GM19238 (cell line): ENCODE data around the gene PLAC8L1.
"Not testable (repeated sequence)": the region's sequence is repeated elsewhere in the genome, so short reads cannot be mapped to it uniquely, and the experiment has no call there.

ENCODE experiments used
- DNase-seq: peaks from one replicate; pipeline ENCODE4 v3.0.0; 2011; ENCODE audit warnings: low spot score; ENCODE audit not compliant: insufficient read length

The PLAC8L1 gene, protein sequence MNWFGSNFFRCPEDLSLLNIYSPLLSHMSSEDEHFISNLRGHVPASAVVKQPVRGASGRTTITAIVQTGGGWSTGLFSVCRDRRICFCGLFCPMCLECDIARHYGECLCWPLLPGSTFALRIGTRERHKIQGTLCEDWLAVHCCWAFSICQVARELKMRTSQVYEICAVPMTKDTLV

DNA sequence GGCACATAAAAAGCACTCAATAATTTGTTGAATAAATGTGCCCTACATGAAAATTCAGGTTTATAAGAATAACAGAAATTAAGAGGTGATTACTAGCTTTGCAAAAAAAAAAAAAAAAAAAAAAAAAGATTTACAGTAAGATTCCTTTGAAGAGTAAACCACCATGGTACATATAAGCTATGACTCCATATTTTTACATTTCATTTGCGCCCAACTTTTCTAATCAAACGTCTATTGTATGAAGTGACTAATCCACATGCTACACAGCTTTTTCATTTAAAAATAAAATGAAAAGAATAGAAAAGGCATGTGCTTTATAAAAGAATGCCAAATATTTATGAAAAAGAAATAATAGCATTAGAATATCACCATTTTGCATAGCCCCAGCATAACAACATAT is at the start of gene PLAC8L1:
PLAC8L1 (minus strand) TSS at position 101 of the 400 bp plus-strand sequence. CDS start 1,266 bp downstream, outside the sequence.
- no peak for DNase-seq

DNA sequence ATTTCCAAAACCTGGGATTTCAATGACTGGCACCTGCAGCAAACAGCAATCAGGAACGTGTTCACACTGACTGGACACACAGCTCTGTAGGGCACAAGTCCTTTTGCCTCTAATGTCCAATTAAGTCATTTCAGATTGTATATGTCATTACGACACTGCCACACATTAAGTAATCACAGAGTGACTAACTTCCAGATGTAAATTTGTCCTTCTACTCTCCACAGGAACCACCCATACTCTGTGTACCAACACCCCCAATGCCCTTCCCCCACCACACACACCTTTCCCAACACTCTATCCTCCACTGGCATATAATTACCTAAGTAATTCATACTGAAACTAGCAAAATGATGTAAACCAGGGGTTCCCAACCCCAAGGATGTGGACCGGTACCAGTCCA is 46.6 kb upstream of the PLAC8L1 start:
- DNase-seq: no peak

DNA sequence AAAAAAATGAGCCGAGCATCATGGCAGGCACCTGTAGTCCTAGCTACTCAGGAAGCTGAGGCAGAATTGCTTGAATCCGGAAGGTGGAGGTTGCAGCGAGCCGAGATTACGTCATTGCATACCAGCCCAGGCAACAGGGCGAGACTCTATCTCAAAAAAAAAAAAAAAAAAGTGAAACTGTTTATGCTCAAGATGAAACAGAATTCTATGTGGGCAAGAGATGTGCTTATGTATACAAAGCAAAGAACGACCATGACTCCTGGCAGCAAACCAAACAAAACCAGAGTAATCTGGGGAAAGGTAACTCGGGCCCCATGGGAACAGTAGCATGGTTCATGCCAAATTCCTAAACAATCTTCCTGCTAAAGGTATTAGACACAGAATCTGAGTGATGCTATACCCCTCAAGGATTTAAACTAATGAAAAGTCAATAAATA is 32.6 kb upstream of the PLAC8L1 start:
- no peak for DNase-seq

DNA sequence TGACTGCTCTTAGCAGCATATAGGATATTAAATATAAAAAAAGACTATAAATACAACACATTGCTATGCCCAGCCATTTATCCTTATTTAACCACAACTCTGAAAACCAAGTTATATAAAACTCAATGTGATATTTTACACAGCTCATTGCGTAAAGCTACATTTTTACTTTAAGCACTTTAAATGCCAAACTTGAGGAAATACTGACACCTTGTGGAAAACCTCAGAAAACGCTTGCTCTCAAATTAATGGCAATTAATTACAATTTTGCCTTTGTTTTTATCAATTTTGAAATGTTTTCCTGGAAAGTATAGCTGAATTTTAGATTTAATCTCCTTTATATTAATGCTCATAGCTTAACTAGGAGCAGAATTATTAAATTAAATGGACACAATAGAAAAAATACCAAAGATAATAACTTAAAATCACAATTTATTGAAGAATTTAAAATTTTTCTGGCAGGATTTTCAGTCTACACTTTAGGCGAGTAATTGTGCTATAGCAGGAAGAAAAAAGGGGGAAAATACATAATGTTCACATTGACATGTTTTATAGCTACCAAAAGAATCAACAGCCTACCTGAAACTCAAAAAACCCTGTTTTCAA is 25.2 kb upstream of the PLAC8L1 start:
- DNase-seq: no peak

DNA sequence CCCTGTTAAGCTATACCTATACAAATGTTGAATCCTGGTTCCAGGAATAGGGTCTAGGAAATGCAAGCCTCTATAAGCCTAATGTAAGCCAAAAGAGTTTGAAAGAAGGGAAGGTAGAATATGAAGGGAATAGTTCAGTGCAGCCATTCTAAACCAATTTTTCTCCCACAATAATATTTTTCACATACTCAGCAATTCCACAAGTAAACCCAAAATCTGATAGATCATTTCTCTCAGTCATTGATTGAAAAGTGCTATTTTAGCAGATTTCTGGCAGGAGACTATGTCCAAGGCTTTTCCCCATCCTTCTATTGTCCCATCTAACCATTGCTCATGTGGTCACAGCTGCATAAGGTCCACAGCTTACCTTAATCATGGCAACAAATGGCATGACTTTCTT is 20.7 kb upstream of the PLAC8L1 start:
- DNase-seq: no peak

DNA sequence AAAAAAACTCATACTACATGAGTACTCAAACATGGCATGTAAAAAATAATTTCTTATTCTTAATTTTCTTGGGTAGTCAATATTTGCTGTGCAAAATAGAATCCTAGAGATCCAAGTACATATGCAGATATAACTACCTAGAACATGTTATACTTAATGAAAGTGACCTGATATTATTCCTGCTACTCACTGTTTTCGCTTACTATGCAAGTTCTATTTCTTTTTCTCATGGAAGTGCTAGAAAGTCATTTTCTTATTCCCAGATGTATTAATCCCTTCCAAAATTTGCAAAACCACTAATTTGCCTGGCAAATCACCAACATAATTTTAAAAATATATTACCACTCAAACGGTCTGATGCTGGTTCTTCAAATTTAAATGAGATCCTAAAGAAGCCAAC is 19.2 kb upstream of the PLAC8L1 start:
- no peak for DNase-seq

DNA sequence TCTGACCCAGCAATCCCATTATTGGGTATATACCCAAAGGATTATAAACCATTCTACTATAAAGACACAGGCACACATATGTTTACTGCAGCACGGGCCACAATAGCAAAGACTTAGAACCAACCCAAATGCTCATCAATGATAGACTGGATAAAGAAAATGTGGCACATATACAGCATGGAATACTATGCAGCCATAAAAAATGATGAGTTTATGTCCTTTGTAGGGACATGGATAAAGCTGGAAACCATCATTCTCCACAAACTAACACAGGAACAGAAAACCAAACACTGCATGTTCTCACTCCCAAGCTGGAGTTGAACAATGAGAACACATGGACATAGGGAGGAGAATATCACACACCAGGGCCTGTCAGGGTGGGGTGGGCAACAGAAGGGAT is 16.1 kb upstream of the PLAC8L1 start:
- not testable (repeated sequence) for DNase-seq

DNA sequence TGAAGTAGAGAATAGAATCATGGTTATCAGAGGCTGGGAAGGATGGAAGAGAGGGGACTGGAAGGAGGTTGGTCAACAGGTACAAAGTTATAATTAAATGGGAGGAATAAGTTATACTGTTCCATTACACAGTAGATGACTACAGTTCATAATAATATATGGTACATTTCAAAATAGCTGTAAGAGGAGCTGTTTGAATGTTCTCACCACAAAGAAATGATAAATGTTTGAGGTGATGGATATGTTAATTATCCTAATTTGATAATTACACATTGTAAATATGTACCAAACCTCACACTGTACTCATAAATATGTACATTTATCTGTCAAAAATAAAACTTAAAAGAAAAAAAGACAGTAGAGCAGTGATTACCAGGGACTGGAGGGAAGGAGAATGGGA is 12.9 kb upstream of the PLAC8L1 start:
- no peak for DNase-seq

DNA sequence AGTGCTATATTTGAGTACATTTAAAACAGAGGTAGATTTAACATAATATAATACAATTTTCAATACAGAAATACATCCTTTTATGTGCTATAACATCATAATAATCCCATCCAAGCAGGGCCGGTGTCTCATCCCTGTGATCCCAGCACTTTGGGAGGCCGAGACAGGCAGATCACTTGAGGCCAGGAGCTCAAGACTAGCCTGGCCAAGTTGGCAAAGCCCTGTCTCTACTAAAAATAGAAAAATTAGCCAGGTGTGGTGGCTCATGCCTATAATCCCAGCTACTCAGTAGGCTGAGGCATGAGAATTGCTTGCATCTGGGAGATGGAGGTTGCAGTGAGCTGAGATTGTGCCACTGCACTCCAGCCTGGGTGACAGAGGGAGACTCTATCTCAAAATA is 11.8 kb upstream of the PLAC8L1 start:
- DNase-seq: not testable (repeated sequence)

DNA sequence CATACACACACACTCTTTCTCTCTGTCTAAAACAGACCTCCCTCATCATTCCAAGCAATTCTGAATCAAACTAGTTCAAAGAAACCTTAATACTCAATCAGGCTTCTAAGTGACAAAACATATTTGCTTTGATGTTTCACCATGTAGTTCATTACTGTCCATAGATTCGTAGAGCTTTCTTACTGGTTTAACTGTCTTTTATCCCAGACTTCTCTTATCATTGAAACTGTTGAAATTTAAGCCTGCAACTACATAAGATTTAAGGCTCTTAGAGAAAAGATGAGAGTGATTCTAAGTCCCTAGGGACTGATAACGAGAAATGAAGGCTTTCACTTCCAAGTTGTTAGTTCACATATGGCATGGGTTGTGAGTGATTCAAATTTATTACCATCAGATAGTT is 11.0 kb upstream of the PLAC8L1 start:
- DNase-seq: no peak

DNA sequence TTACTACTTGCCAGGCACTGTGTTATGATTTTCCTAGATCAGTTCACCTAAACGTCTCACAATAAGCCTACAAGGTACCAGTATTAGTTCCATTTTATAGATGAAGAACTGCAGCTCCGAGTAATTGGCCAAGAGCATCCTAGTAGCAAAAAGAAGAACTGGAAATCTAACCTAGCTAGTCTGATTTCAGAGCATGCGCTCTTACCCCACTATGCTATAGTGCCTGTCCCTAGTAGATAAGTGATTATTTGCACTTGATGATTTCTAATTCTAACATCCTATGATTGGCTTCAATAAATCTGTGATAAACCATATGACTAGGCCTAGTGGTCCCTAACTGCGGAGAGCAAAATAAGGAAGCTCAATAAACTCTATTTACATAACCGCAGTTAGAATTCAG is 7.1 kb upstream of the PLAC8L1 start:
- DNase-seq: no peak

DNA sequence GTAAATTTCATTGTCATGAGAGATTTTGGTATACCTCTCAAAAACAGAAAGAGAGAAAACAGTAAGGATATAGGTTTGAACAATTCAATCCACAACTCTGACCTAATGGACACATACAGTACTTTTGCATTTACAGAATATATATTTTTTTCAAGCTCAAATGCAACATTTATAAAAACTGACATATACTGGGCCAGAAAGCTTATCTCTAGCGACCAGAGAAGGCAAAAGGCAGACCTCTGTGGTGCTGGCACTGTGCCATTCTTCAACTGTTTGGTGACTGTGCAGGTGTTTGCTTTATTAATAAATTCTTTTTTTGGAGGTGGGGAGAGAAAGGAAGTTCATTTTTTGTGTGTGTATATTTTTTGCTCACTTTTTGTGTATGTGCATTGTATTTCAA is 6.0 kb upstream of the PLAC8L1 start:
- no peak for DNase-seq

DNA sequence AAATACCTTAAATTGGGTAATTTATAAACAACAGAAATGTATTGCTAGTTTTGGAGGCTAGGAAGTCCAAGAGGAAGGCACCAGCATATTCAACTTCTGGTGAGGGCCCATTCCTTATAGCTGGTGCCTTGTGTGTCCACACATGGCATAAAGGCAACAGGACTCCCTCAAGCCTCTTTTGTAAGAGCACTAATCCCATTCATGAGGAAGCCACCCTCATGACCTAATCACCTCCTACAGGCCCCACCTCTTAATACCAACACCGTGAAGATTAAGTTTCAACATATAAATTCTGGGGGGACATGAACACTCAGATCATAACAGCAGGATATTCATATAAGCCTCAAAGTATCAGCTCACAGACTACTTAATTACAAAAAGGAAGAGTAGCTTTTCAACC is 4.0 kb upstream of the PLAC8L1 start:
- no peak for DNase-seq

DNA sequence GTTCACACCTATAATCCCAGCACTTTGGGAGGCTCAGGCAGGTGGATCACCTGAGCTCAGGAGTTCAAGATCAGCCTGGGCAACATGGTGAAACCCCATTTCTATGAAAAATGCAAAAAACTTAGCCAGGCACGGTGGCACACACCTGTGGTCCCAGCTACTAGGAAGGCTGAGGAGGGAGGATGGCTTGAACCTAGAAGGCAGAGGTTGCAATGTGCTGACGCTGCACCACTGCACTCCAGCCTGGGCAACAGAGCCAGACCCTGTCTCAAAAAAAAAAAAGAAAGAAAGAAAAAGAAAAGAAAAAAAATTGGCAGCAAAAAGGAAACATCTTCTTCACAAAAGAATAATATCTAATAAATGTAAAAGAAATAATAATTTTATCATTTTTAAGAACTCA is 3.5 kb upstream of the PLAC8L1 start:
- DNase-seq: not testable (repeated sequence)

DNA sequence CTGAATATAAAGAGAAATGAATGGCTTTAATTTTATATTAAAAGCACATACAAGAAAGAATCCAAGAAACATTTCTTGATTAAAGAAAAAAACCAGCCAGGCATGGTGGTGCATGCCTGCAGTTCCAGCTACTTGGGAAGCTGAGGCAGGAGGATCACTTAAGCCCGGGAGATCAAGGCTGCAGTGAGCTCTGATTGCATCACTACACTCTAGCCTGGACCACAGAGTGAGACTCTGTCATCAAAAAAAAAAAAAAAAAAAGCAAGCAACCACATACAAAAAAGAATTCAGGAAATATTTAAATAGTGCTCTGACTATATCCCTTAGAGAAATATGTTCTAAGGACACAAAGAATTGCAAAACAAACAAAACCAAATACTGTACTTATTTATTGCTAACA is 2.5 kb upstream of the PLAC8L1 start:
- no peak for DNase-seq

DNA sequence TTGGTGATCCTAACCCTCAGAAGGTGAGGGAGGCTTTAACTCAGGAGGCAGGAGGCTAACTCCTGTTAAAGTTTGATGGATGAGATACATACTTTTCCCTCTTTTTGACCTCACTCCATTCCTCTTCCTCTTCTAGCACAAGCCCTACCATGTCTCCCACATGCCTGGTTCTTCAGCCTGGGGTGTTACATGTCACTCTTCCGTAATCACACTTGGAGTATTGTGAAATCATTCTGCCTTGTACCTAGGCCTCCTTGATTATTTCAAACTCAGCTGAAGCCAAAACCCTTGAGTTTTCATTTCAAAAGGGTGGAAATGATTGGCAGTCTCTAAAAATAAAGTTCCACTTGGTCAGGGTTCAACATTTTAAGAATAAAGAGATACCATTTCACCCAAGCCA is 1.8 kb downstream of the PLAC8L1 start:
- no peak for DNase-seq

DNA sequence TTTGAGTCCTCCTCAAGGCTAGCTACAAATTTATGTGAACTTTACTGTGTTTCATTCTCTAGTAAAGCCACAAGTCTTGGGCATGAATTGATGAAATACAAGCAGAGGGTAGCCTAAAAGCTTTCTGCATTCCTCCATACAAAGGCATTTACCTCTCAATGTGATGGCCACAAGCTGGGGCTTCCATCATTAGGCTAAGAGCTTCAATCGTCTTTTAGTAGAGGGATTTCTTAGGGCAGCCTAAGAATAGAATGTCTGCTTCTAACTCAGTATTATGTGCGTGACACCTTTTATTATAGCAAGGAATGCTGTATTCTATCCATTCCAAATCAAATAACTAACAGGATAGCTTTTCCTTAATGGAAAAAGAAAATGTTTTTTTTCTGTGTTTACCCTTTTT is 3.7 kb downstream of the PLAC8L1 start:
- DNase-seq: no peak

DNA sequence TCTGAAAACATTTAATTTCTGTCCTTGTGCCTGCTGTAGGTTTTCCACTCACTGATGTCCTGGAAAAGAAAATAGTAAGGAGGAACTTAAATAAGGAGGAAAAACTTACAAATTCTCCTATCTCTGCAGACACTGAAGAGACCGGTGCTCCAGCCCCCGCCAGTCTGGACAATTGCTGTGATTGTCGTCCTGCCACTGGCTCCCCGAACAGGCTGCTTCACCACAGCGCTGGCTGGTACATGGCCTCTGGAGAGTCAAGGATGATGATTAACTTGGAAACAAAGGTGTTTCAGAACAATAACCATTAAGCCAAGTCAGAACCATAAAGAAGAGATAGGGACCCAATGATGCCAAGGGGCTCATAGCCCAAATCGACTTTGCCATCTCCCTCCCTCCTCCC is 7.3 kb downstream of the PLAC8L1 start:
- no peak for DNase-seq

DNA sequence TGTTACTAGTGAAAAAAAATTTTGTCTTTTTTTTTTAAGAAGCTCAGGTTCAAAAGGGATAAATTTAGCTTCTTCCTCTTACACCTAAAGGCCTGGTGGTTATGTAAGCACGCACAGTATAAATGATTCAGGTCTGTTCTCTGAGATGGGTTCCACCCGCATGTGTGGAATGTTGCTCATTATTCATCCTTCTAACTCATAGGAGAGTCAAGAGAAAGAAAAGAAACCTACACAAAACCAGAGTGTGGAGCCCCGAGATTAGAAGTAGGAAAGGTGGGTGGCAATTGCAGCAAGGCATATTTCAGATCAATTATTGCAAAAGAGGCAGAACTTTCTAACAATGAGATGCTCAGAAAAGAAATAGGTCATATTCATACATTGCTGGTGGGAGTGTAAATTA is 13.5 kb downstream of the PLAC8L1 start:
- DNase-seq: no peak

DNA sequence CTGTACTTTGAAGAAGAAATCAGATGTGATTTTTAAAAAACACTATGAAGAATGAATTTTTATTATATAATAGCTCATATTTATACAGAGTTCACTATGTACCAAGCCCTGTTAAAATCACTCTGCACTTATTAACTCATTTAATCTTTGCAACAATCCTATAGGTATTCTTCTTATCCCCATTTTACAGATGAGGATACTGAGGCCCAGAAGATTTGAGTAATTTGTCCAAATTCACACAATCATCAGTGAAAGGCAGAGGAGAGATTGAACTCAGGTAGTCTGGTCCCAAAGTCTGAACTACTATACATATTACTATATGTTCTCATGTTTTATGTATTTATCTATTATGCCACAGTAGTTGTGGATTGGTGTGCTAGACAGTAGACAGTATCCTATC is 16.1 kb downstream of the PLAC8L1 start:
- DNase-seq: no peak

DNA sequence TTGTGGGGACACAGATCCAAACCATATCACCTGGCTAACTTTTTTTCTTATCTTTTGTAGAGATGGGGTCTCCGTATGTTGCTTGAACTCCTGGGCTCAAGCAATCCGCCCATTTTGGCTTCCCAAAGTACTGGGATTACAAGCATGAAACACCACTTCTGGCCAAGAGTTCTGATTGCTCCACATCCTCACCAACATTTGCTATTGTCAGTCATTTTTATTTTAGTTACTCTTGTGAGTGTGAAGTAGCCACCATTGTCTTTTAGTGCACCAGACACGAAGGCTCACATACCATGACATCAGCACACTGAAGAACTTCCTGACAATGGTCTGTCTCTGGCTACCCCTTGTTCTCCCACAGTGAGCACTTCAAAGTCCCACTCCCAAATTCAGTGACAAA is 17.3 kb downstream of the PLAC8L1 start:
- DNase-seq: no peak

DNA sequence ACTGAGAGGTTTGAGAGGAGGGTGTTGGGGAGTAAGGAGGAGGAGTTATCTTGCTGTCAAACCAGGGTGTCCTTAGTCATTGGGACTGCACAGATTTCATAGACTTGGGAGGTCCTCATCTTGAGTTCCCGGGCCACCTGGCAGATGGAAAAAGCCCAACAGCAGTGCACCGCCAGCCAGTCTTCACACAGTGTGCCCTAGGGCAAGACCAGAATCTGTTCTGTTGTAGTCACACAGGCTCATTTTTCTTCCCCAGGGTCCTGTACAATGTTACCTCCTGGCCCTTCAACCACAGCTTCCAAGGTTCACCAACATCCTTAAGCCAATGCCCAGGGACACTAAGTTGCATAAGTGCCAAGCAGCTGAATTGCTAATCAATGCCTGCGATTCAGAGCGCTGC is 21.0 kb downstream of the PLAC8L1 start:
- no peak for DNase-seq

DNA sequence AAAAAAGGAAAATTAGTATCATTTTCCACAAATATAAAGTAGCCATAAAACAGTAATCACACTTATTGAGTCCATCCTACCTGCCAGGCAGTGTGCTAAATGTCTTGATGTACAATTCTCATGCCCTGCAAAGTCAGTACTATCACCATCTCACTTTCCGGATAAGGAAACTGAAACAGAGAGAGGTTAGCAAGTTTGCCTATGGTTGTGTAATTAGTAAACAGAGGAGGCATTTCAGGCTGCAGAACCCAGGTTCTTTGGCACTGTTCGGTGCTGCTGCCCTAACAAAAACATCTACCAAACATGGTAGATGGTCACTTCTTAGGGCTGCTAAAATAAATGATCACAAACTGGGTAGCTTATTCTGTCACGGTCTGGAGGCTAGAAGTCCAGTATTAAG is 22.6 kb downstream of the PLAC8L1 start:
- peak; percentile 23 for DNase-seq

DNA sequence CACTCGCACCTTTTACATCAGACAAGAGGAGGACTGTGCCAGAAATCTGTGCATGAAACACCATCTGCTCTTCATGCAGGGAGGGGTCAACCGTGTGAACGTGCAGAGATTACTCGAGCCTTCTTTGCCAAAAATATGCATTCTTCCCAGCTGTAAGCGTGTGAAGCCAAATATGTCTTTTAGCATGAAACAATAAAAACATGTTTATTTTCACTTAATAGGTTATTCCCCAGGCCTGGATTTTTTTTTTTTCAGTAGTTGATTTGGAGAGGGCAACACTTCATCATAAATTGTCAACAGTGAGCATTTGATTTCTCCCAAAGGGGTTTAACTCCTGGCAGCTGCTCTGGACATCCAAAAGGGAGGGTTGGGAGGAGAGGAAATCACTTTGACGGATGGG is 23.8 kb downstream of the PLAC8L1 start:
- no peak for DNase-seq
